ENCODE data around the gene WNT8B. TPM values are rescaled to one million over a fixed set of nuclear protein-coding genes. Genes with fewer than 3 reads are reported as not detected.

Gene WNT8B
- total RNA-seq, 1 experiment from 2014 or later: not detected

DNA sequence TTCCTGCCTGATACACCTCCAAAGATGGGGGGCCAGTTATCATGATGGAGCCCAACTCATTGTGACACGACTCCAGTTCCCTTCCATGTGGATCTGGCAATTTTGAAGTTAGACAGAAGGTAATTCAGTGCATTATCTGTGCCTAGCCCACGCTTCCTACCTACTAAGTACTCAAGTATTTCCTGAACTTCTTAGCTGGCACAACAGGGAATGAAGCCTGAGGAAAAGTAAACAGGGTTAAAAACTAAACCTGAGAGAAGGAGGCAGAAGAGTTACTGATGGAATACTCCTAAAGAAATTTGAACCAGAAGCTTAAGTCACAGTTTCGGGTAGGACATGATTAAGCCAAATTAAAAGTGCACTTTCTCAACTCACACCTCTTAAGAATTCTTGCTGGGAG is 58.0 kb downstream of the WNT8B start:
- H3K4me3 Mint-ChIP-seq (ENCODE audit: low read depth, unreplicated experiment): no peak overlapping the region
- BruUV-seq (replicated peaks): no TSS peak
- no peaks in the 10 kb centered on the region for H3K4me1 Mint-ChIP-seq (ENCODE audit: low read depth, unreplicated experiment)
- no peak for DNase-seq
- TF ChIP-seq CTCF (IDR thresholded peaks at IDR 0.05; ENCODE audit: unreplicated experiment): no peak
- CTCF ChIA-PET: interaction anchor here (0.6 to 0.9 kb wide), 2 partner anchors 150 to 654 kb away, joined by 3 read pairs; no protein-coding TSS in a partner anchor
- H3K27me3 Mint-ChIP-seq (ENCODE audit: unreplicated experiment): no peaks in the 10 kb centered on the region
- no peaks in the 10 kb centered on the region for H3K36me3 Mint-ChIP-seq (ENCODE audit: insufficient read depth, unreplicated experiment)
- intact Hi-C loops (cut with micrococcal nuclease; ENCODE audit: unreplicated experiment): no loop called here
- no peak overlapping the region for H3K27ac Mint-ChIP-seq (ENCODE audit: unreplicated experiment)
- no peaks in the 10 kb centered on the region for H3K9me3 Mint-ChIP-seq (ENCODE audit: low read depth, unreplicated experiment)

GRCh38 chr10:100522107-100522801 is 59.4 kb downstream of the WNT8B start:
- Mint-ChIP-seq H3K36me3 (ENCODE audit: insufficient read depth, unreplicated experiment) (no peaks in the 10 kb centered on the region), H3K27me3 (ENCODE audit: unreplicated experiment) (no peaks in the 10 kb centered on the region), H3K9me3 (ENCODE audit: low read depth, unreplicated experiment) (no peaks in the 10 kb centered on the region), H3K4me3 (ENCODE audit: low read depth, unreplicated experiment) (no peak overlapping the region), H3K27ac (ENCODE audit: unreplicated experiment) (no peak overlapping the region), H3K4me1 (ENCODE audit: low read depth, unreplicated experiment) (no peaks in the 10 kb centered on the region)
- no TSS peak for BruUV-seq (replicated peaks)
- no peak for TF ChIP-seq CTCF (IDR thresholded peaks at IDR 0.05; ENCODE audit: unreplicated experiment)
- intact Hi-C loops (cut with micrococcal nuclease; ENCODE audit: unreplicated experiment): no loop called here
- no peak for DNase-seq
- CTCF ChIA-PET: no interaction called here

- H3K4me1 Mint-ChIP-seq (ENCODE audit: low read depth, unreplicated experiment): no peaks in the 10 kb centered on the region
- CTCF ChIA-PET: no interaction called here
- H3K27me3 Mint-ChIP-seq (ENCODE audit: unreplicated experiment): no peaks in the 10 kb centered on the region
- BruUV-seq (replicated peaks): no TSS peak
- no peaks in the 10 kb centered on the region for H3K36me3 Mint-ChIP-seq (ENCODE audit: insufficient read depth, unreplicated experiment)
- H3K9me3 Mint-ChIP-seq (ENCODE audit: low read depth, unreplicated experiment): no peaks in the 10 kb centered on the region
- intact Hi-C loops (cut with micrococcal nuclease; ENCODE audit: unreplicated experiment): no loop called here
- TF ChIP-seq CTCF (IDR thresholded peaks at IDR 0.05; ENCODE audit: unreplicated experiment): no peak
- no peak for DNase-seq
- no peak overlapping the region for H3K27ac Mint-ChIP-seq (ENCODE audit: unreplicated experiment)
- H3K4me3 Mint-ChIP-seq (ENCODE audit: low read depth, unreplicated experiment): no peak overlapping the region
Measured at GRCh38 chr10:100522945-100523344, 60.1 kb downstream of the WNT8B start.

- no TSS peak for BruUV-seq (replicated peaks)
- Mint-ChIP-seq H3K9me3 (ENCODE audit: low read depth, unreplicated experiment) (no peaks in the 10 kb centered on the region), H3K36me3 (ENCODE audit: insufficient read depth, unreplicated experiment) (peaks cover 4% of the 10 kb centered on the region), H3K27me3 (ENCODE audit: unreplicated experiment) (no peaks in the 10 kb centered on the region), H3K4me1 (ENCODE audit: low read depth, unreplicated experiment) (no peaks in the 10 kb centered on the region), H3K4me3 (ENCODE audit: low read depth, unreplicated experiment) (no peak overlapping the region), H3K27ac (ENCODE audit: unreplicated experiment) (no peak overlapping the region)
- CTCF ChIA-PET: no interaction called here
- intact Hi-C loops (cut with micrococcal nuclease; ENCODE audit: unreplicated experiment): no loop called here
- no peak for TF ChIP-seq CTCF (IDR thresholded peaks at IDR 0.05; ENCODE audit: unreplicated experiment)
- DNase-seq: no peak
Measured at GRCh38 chr10:100524206-100524605, 61.4 kb downstream of the WNT8B start.
